ENCODE data around the gene STK39. TPM values are rescaled to one million over a fixed set of nuclear protein-coding genes. Genes with fewer than 3 reads are reported as not detected.
A peak's percentile ranks its signal among the peaks of the same experiment; 100 is the strongest.

Gene STK39
- total and polyA plus RNA-seq, 2 of the 4 experiments (the other 2 are of a cell fraction), result 11.8 to 16.4 TPM

- Histone ChIP-seq H3K9me1 (ENCODE audit: insufficient read depth, low read length) (peaks cover 3% of the 10 kb centered on the region), H3K4me2 (ENCODE audit: low read depth, low read length) (no peak overlapping the region), H4K5ac (ENCODE audit: low read depth, low read length) (no peak overlapping the region), H3K36me3 (ENCODE audit: control insufficient read depth, insufficient read depth, low read length) (peaks cover 1% of the 10 kb centered on the region; the same call in 1 of the 2 replicates), H3K56ac (ENCODE audit: extremely low read depth, insufficient read depth, low read length) (no peak overlapping the region), H2AK9ac (replicated peaks; ENCODE audit: low read depth, low read length, poor library complexity) (no peak overlapping the region), H4K91ac (ENCODE audit: insufficient read depth, low read depth, low read length) (no peak overlapping the region), H2AK5ac (ENCODE audit: low read depth, low read length) (no peak overlapping the region), H3K9ac (ENCODE audit: low read depth, low read length) (no peak overlapping the region), H3K18ac (ENCODE audit: low read depth, low read length) (peak overlapping the region; percentile 34; the same call in 1 of the 2 replicates), H3K27ac (ENCODE audit: insufficient read depth, low read length) (no peak overlapping the region), H4K8ac (ENCODE audit: low read depth in 2 of 2, low read length in 2 of 2) (no peak overlapping the region), H2BK15ac (ENCODE audit: low read depth, low read length) (no peak overlapping the region), H3K14ac (replicated peaks; ENCODE audit: low read depth, low read length) (no peak overlapping the region), H3K79me1 (ENCODE audit: low read depth in 1 of 2, low read length in 2 of 2) (peaks cover 45 to 48% of the 10 kb centered on the region in 2 experiments), H3K4me3 (ENCODE audit: insufficient read depth, low read depth, low read length) (no peak overlapping the region), H3K23ac (ENCODE audit: low read depth, low read length) (no peak overlapping the region), H3K27me3 (ENCODE audit: control insufficient read depth, insufficient read depth, low read length) (no peaks in the 10 kb centered on the region), H2BK20ac (ENCODE audit: low read depth, low read length) (no peak overlapping the region), H3K4me1 (ENCODE audit: control insufficient read depth, insufficient read depth, low read length) (peaks cover 13% of the 10 kb centered on the region), H2AFZ (replicated peaks; ENCODE audit: low read length, poor library complexity) (no peak overlapping the region), H3K4ac (ENCODE audit: low read depth, low read length) (no peak overlapping the region), H4K20me1 (ENCODE audit: insufficient read depth, low read length) (peaks cover 16% of the 10 kb centered on the region; the same call in 1 of the 2 replicates), H2BK5ac (ENCODE audit: low read depth, low read length, poor library complexity, severe bottlenecking) (no peak overlapping the region), H3K9me3 (ENCODE audit: control insufficient read depth, insufficient read depth, low read length) (no peaks in the 10 kb centered on the region), H2BK120ac (ENCODE audit: low read depth, low read length) (no peak overlapping the region)
- ChIA-PET CTCF (no interaction called here), POLR2A (ENCODE audit: unreplicated experiment) (no interaction called here)
- in situ Hi-C loops (cut with MboI; ENCODE audit: low sequenced_read_pairs) (no loop called here), intact Hi-C loops (cut with micrococcal nuclease) (no loop called here), dilution Hi-C loops (cut with HindIII; ENCODE audit: low sequenced_read_pairs, unreplicated experiment) (no loop called here)
- no TSS peak for BruUV-seq (replicated peaks)
- no peak for TF ChIP-seq USF2 (IDR thresholded peaks at IDR 0.05; ENCODE audit: low read depth, low read length)
- DNase-seq (peak; percentile 39), ATAC-seq (ENCODE audit: low read depth) (no peak)
- no CpG with 5 or more reads among the region's 11 CpGs for WGBS, 2 experiments (ENCODE audit: extremely low coverage in 2 of 2, insufficient read length in 1 of 2)
Measured at GRCh38 chr2:168220965-168221819, 26.2 kb downstream of the STK39 start.
